Measurements from ENCODE around the gene SLC25A39. TPM values are rescaled to one million over a fixed set of nuclear protein-coding genes. Genes with fewer than 3 reads are reported as not detected.

The SLC25A39 gene
- total RNA-seq, 1 donor from 2014 or later, result 84.9 TPM

GRCh38 chr17:44279666-44280391 lies 44.8 kb downstream of the SLC25A39 start:
- peak; percentile 87 for DNase-seq (ENCODE audit: low read depth)

- no peak for DNase-seq (ENCODE audit: low read depth)
Measured at GRCh38 chr17:44279346-44279665, 45.3 kb downstream of the SLC25A39 start.

- DNase-seq (ENCODE audit: low read depth), result no peak
Measured at GRCh38 chr17:44277976-44278375, 46.6 kb downstream of the SLC25A39 start.

- no peak for DNase-seq (ENCODE audit: low read depth)
Measured at GRCh38 chr17:44273607-44274006, 51.0 kb downstream of the SLC25A39 start.

GRCh38 chr17:44272954-44273353 lies 51.7 kb downstream of the SLC25A39 start:
- no peak for DNase-seq (ENCODE audit: low read depth)

- DNase-seq (ENCODE audit: low read depth), result no peak
Measured at GRCh38 chr17:44272321-44272951, 52.2 kb downstream of the SLC25A39 start.

Other genes with a start within 250 kb of the SLC25A39 start
- gene HDAC5, start 201.2 kb downstream of the SLC25A39 start, total RNA-seq, result 10.9 and 22.7 TPM in 2 replicates
- 0.70 and 1.2 TPM in 2 replicates for gene HROB, start 182.9 kb downstream of the SLC25A39 start, total RNA-seq
- not detected in 2 replicates for gene ASB16, start 154.1 kb downstream of the SLC25A39 start, total RNA-seq
- gene TMUB2, start 137.9 kb downstream of the SLC25A39 start, total RNA-seq, result 21.9 and 38.5 TPM in 2 replicates
- gene ATXN7L3, start 124.9 kb downstream of the SLC25A39 start, total RNA-seq, result 45.8 and 61.1 TPM in 2 replicates
- gene UBTF, start 105.1 kb downstream of the SLC25A39 start, total RNA-seq, result 27.8 and 57.8 TPM in 2 replicates
- gene SLC4A1, start 56.7 kb downstream of the SLC25A39 start, total RNA-seq, result not detected in 2 replicates
- gene RUNDC3A, start 16.2 kb downstream of the SLC25A39 start, total RNA-seq, result 2.9 and 3.8 TPM in 2 replicates
- 213 and 601 TPM in 2 replicates for gene GRN, start 20.5 kb upstream of the SLC25A39 start, total RNA-seq
- gene FAM171A2, start 39.0 kb upstream of the SLC25A39 start, total RNA-seq, result 2.7 and 2.8 TPM in 2 replicates
- 0.60 TPM in 1 of 2 replicates, not detected in the other for gene ITGA2B, start 64.8 kb upstream of the SLC25A39 start, total RNA-seq
- 8.0 and 43.8 TPM in 2 replicates for gene GPATCH8, start 178.6 kb upstream of the SLC25A39 start, total RNA-seq
- 1.6 and 19.9 TPM in 2 replicates for gene FZD2, start 232.7 kb upstream of the SLC25A39 start, total RNA-seq